ENCODE results near the gene KCNAB1.
A peak's percentile ranks its signal among the peaks of the same experiment; 100 is the strongest.

DNA sequence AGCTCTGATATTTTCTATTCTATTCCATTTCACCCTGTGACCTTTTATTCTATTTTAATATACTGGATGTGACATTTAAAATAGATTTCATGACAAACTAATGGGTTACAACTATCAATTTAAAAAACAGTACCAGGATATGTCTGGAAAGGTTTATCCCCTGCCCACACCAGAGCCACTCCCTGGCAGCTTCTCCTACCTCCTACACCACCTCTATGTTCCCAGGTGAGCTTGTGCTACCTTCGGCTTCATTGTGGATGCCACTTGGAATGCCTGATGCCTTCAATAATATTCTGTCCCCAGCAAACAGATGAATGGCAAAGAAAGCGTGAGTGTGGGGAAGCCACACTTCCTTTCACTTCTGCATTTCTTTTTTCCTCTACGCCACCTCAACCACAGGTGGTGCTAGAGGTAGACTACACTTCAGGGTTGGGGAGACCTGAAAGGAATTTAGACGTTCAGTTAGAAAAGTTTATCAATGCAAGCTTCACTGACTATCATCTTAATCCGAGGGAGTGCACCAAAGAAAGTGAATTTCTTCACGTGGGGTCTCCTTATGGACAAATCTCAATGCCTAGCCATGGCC is 221.5 kb downstream of the KCNAB1 start:
- TF ChIP-seq CTCF (IDR thresholded peaks at IDR 0.05; ENCODE audit: insufficient read depth, low read length, poor library complexity, severe bottlenecking) = peak; percentile 47
- no peak for TF ChIP-seq EZH2phosphoT487 (conservative IDR thresholded peaks at IDR 0.05; ENCODE audit: low read length)
